AG04450 (cell line): Measurements from ENCODE around the gene SPANXN2. TPM values are rescaled to one million over a fixed set of nuclear protein-coding genes. Genes with fewer than 3 reads are reported as not detected.

ENCODE experiments used
- CTCF ChIA-PET: fragments of 300-600, 350-600 bp; formaldehyde crosslinking; extraction: SDS; loops from one replicate; lab custom pipeline; 2022; ENCODE audit warnings: antibody characterized with exemption, inconsistent platforms; lab: Charles Lee
- POLR2A ChIA-PET: fragments of 350-600 bp; formaldehyde crosslinking; extraction: SDS; loops from one replicate; lab custom pipeline; 2021; ENCODE audit warnings: antibody characterized with exemption, inconsistent platforms; lab: Yijun Ruan, JAX
- DNase-seq: peaks from one replicate; pipeline ENCODE4 v3.0.0-alpha.2; 2011; ENCODE audit warnings: low read depth, low spot score
- H3K27ac ChIP-seq: one replicate; pipeline ENCODE4 v1.5.1; 2012; ENCODE audit warnings: low read depth, low read length, control low read depth
- H3K27me3 ChIP-seq: one replicate; pipeline ENCODE4 v1.6.0; 2012; ENCODE audit warnings: low read length; ENCODE audit not compliant: control insufficient read depth, insufficient read depth
- H3K4me3 ChIP-seq: 2 replicates; pipeline ENCODE4 v1.5.1; 2011; ENCODE audit warnings: mild to moderate bottlenecking, low read depth, low read length, control low read depth
- H3K9me3 ChIP-seq: 2 replicates; pipeline ENCODE4 v1.5.1; 2012; ENCODE audit warnings: low read length; ENCODE audit not compliant: control insufficient read depth, insufficient read depth
- polyA plus RNA-seq: library from polyadenylated mRNA; depleted of rRNA; stranded (reverse); fragments of >200 nt; gene quantifications from 2 replicates; pipeline ENCODE4 v1.2.3, GENCODE V29; 2011
- TF ChIP-seq, protein P1 (sequence below): IDR thresholded peaks from 2 replicates; pipeline ENCODE4 v1.5.1; 2011; ENCODE audit warnings: low read depth, low read length, control low read depth, inconsistent platforms

Gene SPANXN2
- polyA plus RNA-seq, 1 experiment: not detected

DNA sequence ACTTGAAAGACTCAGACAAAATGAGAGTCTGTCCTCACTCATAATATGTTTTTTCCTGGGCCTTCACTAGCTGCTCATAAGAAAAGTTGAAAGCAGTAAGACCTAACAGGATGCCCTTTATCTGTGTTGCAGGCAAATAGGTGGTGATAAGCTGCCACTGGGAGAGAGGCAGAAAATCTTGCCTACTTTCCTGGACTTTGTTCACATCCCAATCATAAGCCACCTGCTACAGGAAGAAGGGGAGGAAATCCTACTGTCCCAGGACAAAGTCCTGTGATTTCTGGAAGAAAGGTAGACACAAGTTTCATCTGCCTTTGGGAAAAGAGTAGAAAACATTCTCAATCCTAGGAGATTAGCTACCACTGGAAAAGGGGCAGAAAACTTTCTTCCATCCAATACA is 13.3 kb upstream of the SPANXN2 start:
- no peak overlapping the region for H3K27ac ChIP-seq
- TF ChIP-seq, protein P1, sequence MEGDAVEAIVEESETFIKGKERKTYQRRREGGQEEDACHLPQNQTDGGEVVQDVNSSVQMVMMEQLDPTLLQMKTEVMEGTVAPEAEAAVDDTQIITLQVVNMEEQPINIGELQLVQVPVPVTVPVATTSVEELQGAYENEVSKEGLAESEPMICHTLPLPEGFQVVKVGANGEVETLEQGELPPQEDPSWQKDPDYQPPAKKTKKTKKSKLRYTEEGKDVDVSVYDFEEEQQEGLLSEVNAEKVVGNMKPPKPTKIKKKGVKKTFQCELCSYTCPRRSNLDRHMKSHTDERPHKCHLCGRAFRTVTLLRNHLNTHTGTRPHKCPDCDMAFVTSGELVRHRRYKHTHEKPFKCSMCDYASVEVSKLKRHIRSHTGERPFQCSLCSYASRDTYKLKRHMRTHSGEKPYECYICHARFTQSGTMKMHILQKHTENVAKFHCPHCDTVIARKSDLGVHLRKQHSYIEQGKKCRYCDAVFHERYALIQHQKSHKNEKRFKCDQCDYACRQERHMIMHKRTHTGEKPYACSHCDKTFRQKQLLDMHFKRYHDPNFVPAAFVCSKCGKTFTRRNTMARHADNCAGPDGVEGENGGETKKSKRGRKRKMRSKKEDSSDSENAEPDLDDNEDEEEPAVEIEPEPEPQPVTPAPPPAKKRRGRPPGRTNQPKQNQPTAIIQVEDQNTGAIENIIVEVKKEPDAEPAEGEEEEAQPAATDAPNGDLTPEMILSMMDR: no peak
- ChIA-PET CTCF (no interaction called here), POLR2A (no interaction called here)
- no peak overlapping the region for H3K4me3 ChIP-seq
- H3K27me3 ChIP-seq: no peaks in the 10 kb centered on the region
- DNase-seq: no peak
- H3K9me3 ChIP-seq: no peaks in the 10 kb centered on the region; the same call in 1 of the 2 replicates

- Histone ChIP-seq H3K27ac (no peak overlapping the region), H3K4me3 (no peak overlapping the region), H3K27me3 (no peaks in the 10 kb centered on the region), H3K9me3 (peaks cover 7% of the 10 kb centered on the region; the same call in 1 of the 2 replicates)
- no peak for DNase-seq
- TF ChIP-seq, protein P1: no peak
- CTCF ChIA-PET: no interaction called here
- POLR2A ChIA-PET: no interaction called here
Observed at GRCh38 chrX:143726296-143726695, 5.7 kb upstream of the SPANXN2 start.

DNA sequence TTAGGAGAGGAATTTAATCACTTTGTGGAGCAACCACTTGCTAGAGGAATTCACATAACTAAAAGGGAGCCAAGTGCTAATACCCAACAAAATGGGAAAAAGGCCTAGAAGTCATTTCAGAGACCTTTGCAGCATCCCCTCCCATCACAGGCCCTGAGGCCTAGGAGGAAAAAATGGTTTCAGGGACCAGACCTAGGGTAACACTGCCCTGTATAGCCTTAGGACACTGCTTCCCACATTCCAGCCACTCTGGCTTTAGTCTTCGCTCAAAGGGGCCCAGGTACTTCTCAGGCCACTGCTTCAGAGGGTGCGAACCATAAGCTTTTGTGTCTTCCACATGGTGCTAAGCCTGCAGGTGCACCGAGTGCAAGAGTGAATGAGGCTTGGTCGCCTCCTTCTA is 19.1 kb downstream of the SPANXN2 start:
- POLR2A ChIA-PET: no interaction called here
- DNase-seq: no peak
- TF ChIP-seq, protein P1: no peak
- H3K4me3 ChIP-seq: no peak overlapping the region
- no peak overlapping the region for H3K27ac ChIP-seq
- peaks cover 5% of the 10 kb centered on the region for H3K9me3 ChIP-seq
- CTCF ChIA-PET: no interaction called here
- H3K27me3 ChIP-seq: no peaks in the 10 kb centered on the region

DNA sequence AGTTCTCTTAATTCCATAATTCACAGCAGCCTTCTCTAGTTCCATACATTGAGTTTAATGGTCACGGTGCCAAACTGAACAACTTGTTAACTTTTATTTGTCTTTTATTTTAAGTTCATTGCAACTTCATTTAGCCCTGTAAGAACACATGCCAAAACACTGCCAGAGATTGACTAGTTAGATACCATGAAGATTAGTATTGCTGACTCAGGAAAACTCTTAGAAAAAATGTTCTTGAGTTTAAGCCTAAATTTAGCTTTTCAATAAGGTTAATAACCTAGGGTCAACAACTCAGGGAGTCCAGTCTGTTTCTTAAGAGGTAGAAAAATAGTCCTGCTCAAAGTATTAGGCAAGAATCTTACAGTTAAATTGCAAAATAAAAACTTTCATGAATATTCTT is 25.7 kb downstream of the SPANXN2 start:
- TF ChIP-seq, protein P1: no peak
- no peak overlapping the region for H3K4me3 ChIP-seq
- ChIA-PET POLR2A (no interaction called here), CTCF (no interaction called here)
- H3K27me3 ChIP-seq: no peaks in the 10 kb centered on the region
- no peaks in the 10 kb centered on the region for H3K9me3 ChIP-seq
- no peak overlapping the region for H3K27ac ChIP-seq
- no peak for DNase-seq

GRCh38 chrX:143683486-143683885 is 37.1 kb downstream of the SPANXN2 start:
- CTCF ChIA-PET: no interaction called here
- TF ChIP-seq, protein P1: no peak
- POLR2A ChIA-PET: no interaction called here
- no peaks in the 10 kb centered on the region for H3K9me3 ChIP-seq
- H3K4me3 ChIP-seq: no peak overlapping the region
- DNase-seq: no peak
- H3K27ac ChIP-seq: no peak overlapping the region
- no peaks in the 10 kb centered on the region for H3K27me3 ChIP-seq
